A172 (cell line): ENCODE measurements around the gene KAZN. TPM values are rescaled to one million over a fixed set of nuclear protein-coding genes. Genes with fewer than 3 reads are reported as not detected.
A peak's percentile ranks its signal among the peaks of the same experiment; 100 is the strongest.

Experiments used
- DNase-seq: peaks from one replicate; pipeline ENCODE4 v3.0.0-alpha.2; 2015; ENCODE audit warnings: low spot score
- total RNA-seq: library from RNA; depleted of rRNA; stranded (reverse); fragments of >200 nt; shearing (Covaris generic); gene quantifications from 2 replicates; pipeline ENCODE4 v1.2.3, GENCODE V29; 2014

KAZN gene
- total RNA-seq, 1 experiment from 2014 or later, result 1.7 TPM

- no peak for DNase-seq
These were observed 48.5 kb downstream of the KAZN start for GRCh38 chr1:14646973-14647372.

GRCh38 chr1:14647777-14648176 is 49.3 kb downstream of the KAZN start:
- DNase-seq, result no peak

GRCh38 chr1:14648391-14648790 is 49.9 kb downstream of the KAZN start:
- DNase-seq, result no peak

GRCh38 chr1:14648896-14649855 is 50.7 kb downstream of the KAZN start:
- DNase-seq, result no peak

GRCh38 chr1:14649976-14650375 is 51.5 kb downstream of the KAZN start:
- no peak for DNase-seq

GRCh38 chr1:14650951-14651350 is 52.5 kb downstream of the KAZN start:
- no peak for DNase-seq

GRCh38 chr1:14652840-14653239 is 54.4 kb downstream of the KAZN start:
- DNase-seq, result no peak

GRCh38 chr1:14653461-14653960 is 55.0 kb downstream of the KAZN start:
- DNase-seq, result peak; percentile 37

- no peak for DNase-seq
These were observed 56.1 kb downstream of the KAZN start for GRCh38 chr1:14654554-14654953.

- no peak for DNase-seq
These were observed 56.9 kb downstream of the KAZN start for GRCh38 chr1:14655385-14655784.

GRCh38 chr1:14656384-14656937 is 58.0 kb downstream of the KAZN start:
- DNase-seq, result no peak

GRCh38 chr1:14658642-14659041 is 60.2 kb downstream of the KAZN start:
- no peak for DNase-seq

GRCh38 chr1:14659913-14660312 is 61.4 kb downstream of the KAZN start:
- DNase-seq, result no peak

- no peak for DNase-seq
These were observed 62.3 kb downstream of the KAZN start for GRCh38 chr1:14660801-14661200.

- no peak for DNase-seq
These were observed 62.7 kb downstream of the KAZN start for GRCh38 chr1:14661222-14661621.

GRCh38 chr1:14662116-14662515 is 63.6 kb downstream of the KAZN start:
- no peak for DNase-seq

GRCh38 chr1:14663773-14664172 is 65.3 kb downstream of the KAZN start:
- no peak for DNase-seq

GRCh38 chr1:14666373-14666772 is 67.9 kb downstream of the KAZN start:
- peak; percentile 11 for DNase-seq

GRCh38 chr1:14666962-14667650 is 68.6 kb downstream of the KAZN start:
- DNase-seq, result no peak

GRCh38 chr1:14667651-14667984 is 69.1 kb downstream of the KAZN start:
- DNase-seq, result no peak

- no peak for DNase-seq
These were observed 70.1 kb downstream of the KAZN start for GRCh38 chr1:14668538-14668937.

GRCh38 chr1:14672005-14672404 is 73.5 kb downstream of the KAZN start:
- DNase-seq, result no peak

GRCh38 chr1:14674030-14674429 is 75.5 kb downstream of the KAZN start:
- DNase-seq, result no peak
